Measurements from ENCODE around the gene SNX9. TPM values are rescaled to one million over a fixed set of nuclear protein-coding genes. Genes with fewer than 3 reads are reported as not detected.

SNX9 gene
- total and polyA plus RNA-seq, 2 of the 8 experiments (the other 6 are each of a cell fraction or from before 2014, with no cell fraction given), result 11.8 to 23.2 TPM

GRCh38 chr6:157881342-157881741, 58.3 kb downstream of the SNX9 start:
- H3K4me3 ChIP-seq (ENCODE audit: extremely low read depth in 1 of 4, insufficient read depth in 2 of 4, low read depth in 3 of 4, low read length in 4 of 4), result no peak overlapping the region
- H4K20me1 ChIP-seq (replicated peaks in 1 of 2; ENCODE audit: control insufficient read depth in 1 of 2, insufficient read depth in 2 of 2, low read length in 2 of 2), result peaks cover 1 to 2% of the 10 kb centered on the region in 2 experiments
- peaks cover 0 to 10% (median 7%) of the 10 kb centered on the region in 4 experiments; a peak in 4 of 7 replicates for H3K4me1 ChIP-seq (replicated peaks in 1 of 4; ENCODE audit: control insufficient read depth in 3 of 4, insufficient read depth in 4 of 4, low read length in 3 of 4)
- WGBS, 2 experiments (ENCODE audit: extremely low coverage in 1 of 2, insufficient coverage in 1 of 2, insufficient read length in 1 of 2, insufficient replicate concordance in 2 of 2, low coverage in 1 of 2, low lambda C conversion rate in 2 of 2, missing lambda C conversion rate in 1 of 2), result 88% methylated on average over 3 of the region's 3 CpGs; no CpG with 5 or more reads in 1 of the 2 experiments
- H3K79me1 ChIP-seq (ENCODE audit: low read depth, low read length), result peaks cover 2% of the 10 kb centered on the region; the same call in 1 of the 2 replicates
- no peak overlapping the region for H4K5ac ChIP-seq (ENCODE audit: insufficient read length, low read depth, low read length)
- DNase-seq (ENCODE audit: low read depth in 1 of 2, low spot score in 2 of 2) (no peak), FAIRE-seq (no peak)
- H3K14ac ChIP-seq (ENCODE audit: insufficient read length), result no peak overlapping the region
- H3K9ac ChIP-seq (replicated peaks in 1 of 4; ENCODE audit: extremely low read depth in 1 of 4, low read depth in 3 of 4, low read length in 3 of 4), result no peak overlapping the region
- H2BK20ac ChIP-seq (ENCODE audit: low read length), result no peak overlapping the region
- H3K4ac ChIP-seq (replicated peaks; ENCODE audit: insufficient read length, low read depth, low read length), result no peak overlapping the region
- H3K27me3 ChIP-seq (replicated peaks in 1 of 4; ENCODE audit: control insufficient read depth in 3 of 4, extremely low read depth in 1 of 4, insufficient read depth in 3 of 4, low read length in 3 of 4), result no peaks in the 10 kb centered on the region
- no peak overlapping the region for H2BK12ac ChIP-seq (ENCODE audit: low read depth, low read length)
- ChIA-PET CTCF (ENCODE audit: partially characterized antibody) (interaction anchor here (0.6 to 1.8 kb wide), 5 partner anchors 9 to 191 kb away, joined by 3 to 7 read pairs (median 4); no protein-coding TSS in a partner anchor), POLR2A (ENCODE audit: partially characterized antibody) (no interaction called here)
- H2AFZ ChIP-seq (ENCODE audit: low read length), result no peak overlapping the region
- no peaks in the 10 kb centered on the region for H3K23me2 ChIP-seq (ENCODE audit: low read depth, low read length)
- H3K27ac ChIP-seq (ENCODE audit: low read depth, low read length), result no peak overlapping the region
- no peak overlapping the region for H2BK5ac ChIP-seq (ENCODE audit: low read depth, low read length)
- no peak overlapping the region for H3K56ac ChIP-seq (replicated peaks; ENCODE audit: insufficient read length, low read depth, low read length)
- no peak overlapping the region for H4K91ac ChIP-seq (replicated peaks; ENCODE audit: insufficient read length, low read length)
- H3K9me3 ChIP-seq (ENCODE audit: insufficient read depth in 2 of 2, low read depth in 1 of 2, low read length in 1 of 2), result no peaks in the 10 kb centered on the region
- peaks cover 0 to 17% (median 4%) of the 10 kb centered on the region in 4 experiments; a peak in 3 of 8 replicates for H3K36me3 ChIP-seq (ENCODE audit: control insufficient read depth in 2 of 4, insufficient read depth in 4 of 4, low read length in 3 of 4)
- TF ChIP-seq SIX5 (IDR thresholded peaks at IDR 0.05; ENCODE audit: low read depth, low read length), result no peak
- TF ChIP-seq E2F6 (IDR thresholded peaks at IDR 0.05), result no peak
- TF ChIP-seq BACH1 (IDR thresholded peaks at IDR 0.05; ENCODE audit: low read length), result no peak
- TF ChIP-seq ATF2 (IDR thresholded peaks at IDR 0.05; ENCODE audit: low read length), result no peak
- no peak for TF ChIP-seq RFX5 (IDR thresholded peaks at IDR 0.05; ENCODE audit: borderline replicate concordance, low read depth, low read length)
- no peak overlapping the region for H3K4me2 ChIP-seq (ENCODE audit: insufficient read depth in 1 of 2, low read depth in 2 of 2, low read length in 2 of 2)
- H2BK15ac ChIP-seq (ENCODE audit: low read length), result no peak overlapping the region
- H3K79me2 ChIP-seq (ENCODE audit: control insufficient read depth in 1 of 2, insufficient read depth in 2 of 2, low read length in 2 of 2), result no peaks in the 10 kb centered on the region; a peak in 1 of 4 replicates
- H3K18ac ChIP-seq (ENCODE audit: extremely low read depth, low read length), result no peak overlapping the region
- H4K8ac ChIP-seq (ENCODE audit: extremely low read depth, insufficient read depth, low read length), result no peak overlapping the region
- no peak overlapping the region for H3K23ac ChIP-seq (ENCODE audit: insufficient read length)
- H2AK5ac ChIP-seq (ENCODE audit: low read depth, low read length), result no peak overlapping the region
- H2BK120ac ChIP-seq (replicated peaks; ENCODE audit: low read depth, low read length), result no peak overlapping the region

Data from H1 (cell line).